H9 (cell line): ENCODE results near the gene SPAG4. TPM values are rescaled to one million over a fixed set of nuclear protein-coding genes. Genes with fewer than 3 reads are reported as not detected.

Source experiments
- DNase-seq: peaks from one replicate; pipeline ENCODE4 v3.0.0-alpha.2; 2017
- H2AFZ ChIP-seq: one replicate; pipeline ENCODE4 v1.6.1; 2013; ENCODE audit warnings: mild to moderate bottlenecking, low read length, control low read depth, moderate library complexity
- H2AK5ac ChIP-seq: 2 replicates; pipeline ENCODE4 v1.6.1; 2013; ENCODE audit warnings: low read length, control low read depth, mixed read lengths; ENCODE audit not compliant: insufficient read length
- H2BK120ac ChIP-seq: one replicate; pipeline ENCODE4 v1.6.1; 2013; ENCODE audit warnings: low read depth, mild to moderate bottlenecking, low read length, control low read depth, inconsistent platforms; ENCODE audit not compliant: poor library complexity, severe bottlenecking
- H2BK12ac ChIP-seq: 2 replicates; pipeline ENCODE4 v1.6.1; 2013; ENCODE audit warnings: low read length, control low read depth, mixed read lengths, low read depth; ENCODE audit not compliant: insufficient read length
- H2BK15ac ChIP-seq: 2 replicates; pipeline ENCODE4 v1.6.1; 2013; ENCODE audit warnings: low read depth, low read length, control low read depth
- H2BK20ac ChIP-seq: one replicate; pipeline ENCODE4 v1.6.1; 2013; ENCODE audit warnings: low read depth, mild to moderate bottlenecking, low read length, control low read depth, inconsistent platforms; ENCODE audit not compliant: poor library complexity, severe bottlenecking
- H2BK5ac ChIP-seq: 2 replicates; pipeline ENCODE4 v1.6.1; 2013; ENCODE audit warnings: low read length, control low read depth, mixed read lengths; ENCODE audit not compliant: insufficient read length
- H3K14ac ChIP-seq: 2 replicates; pipeline ENCODE4 v1.6.1; 2013; ENCODE audit warnings: low read length, control low read depth; ENCODE audit not compliant: insufficient read depth
- H3K18ac ChIP-seq: 2 replicates; pipeline ENCODE4 v1.6.1; 2013; ENCODE audit warnings: low read depth, mild to moderate bottlenecking, mixed read lengths, low read length, control low read depth; ENCODE audit not compliant: insufficient read length
- H3K23ac ChIP-seq: 2 replicates; pipeline ENCODE4 v1.6.1; 2013; ENCODE audit warnings: low read length, control low read depth, mixed read lengths, low read depth; ENCODE audit not compliant: insufficient read length
- H3K23me2 ChIP-seq: 2 replicates; pipeline ENCODE4 v1.6.1; 2013; ENCODE audit warnings: low read depth, mild to moderate bottlenecking, mixed read lengths, low read length, control low read depth; ENCODE audit not compliant: insufficient read length, poor library complexity, severe bottlenecking
- H3K27ac ChIP-seq: 2 replicates; pipeline ENCODE4 v1.5.1; 2013; ENCODE audit warnings: low read length, control low read depth, mixed read lengths, low read depth; ENCODE audit not compliant: insufficient read length
- H3K27me3 ChIP-seq: 2 replicates; pipeline ENCODE4 v1.6.1; 2013; ENCODE audit warnings: low read length, control low read depth, inconsistent platforms; ENCODE audit not compliant: insufficient read depth
- H3K4ac ChIP-seq: 2 replicates; pipeline ENCODE4 v1.6.1; 2013; ENCODE audit warnings: low read depth, mild to moderate bottlenecking, control low read depth, inconsistent platforms, low read length, moderate library complexity
- H3K4me1 ChIP-seq: 2 replicates; pipeline ENCODE4 v1.6.1; 2013; ENCODE audit warnings: low read length, control low read depth, inconsistent platforms; ENCODE audit not compliant: insufficient read depth
- H3K4me2 ChIP-seq: 2 replicates; pipeline ENCODE4 v1.6.1; 2013; ENCODE audit warnings: low read length, control low read depth, mixed read lengths; ENCODE audit not compliant: insufficient read length, insufficient read depth
- H3K56ac ChIP-seq: 2 replicates; pipeline ENCODE4 v1.6.1; 2013; ENCODE audit warnings: low read depth, mild to moderate bottlenecking, mixed read lengths, low read length, control low read depth; ENCODE audit not compliant: insufficient read length
- H3K79me1 ChIP-seq: 2 replicates; pipeline ENCODE4 v1.6.1; 2013; ENCODE audit warnings: low read depth, mild to moderate bottlenecking, moderate library complexity, low read length, control low read depth, inconsistent platforms; ENCODE audit not compliant: insufficient read depth, poor library complexity, severe bottlenecking
- H3K79me2 ChIP-seq: 2 replicates; pipeline ENCODE4 v1.6.1; 2013; ENCODE audit warnings: low read length, control low read depth, inconsistent platforms; ENCODE audit not compliant: insufficient read depth
- H3K9ac ChIP-seq: 2 replicates; pipeline ENCODE4 v1.6.1; 2013; ENCODE audit warnings: low read length, control low read depth, mixed read lengths; ENCODE audit not compliant: insufficient read length; ENCODE audit errors: extremely low read depth
- H3K9me3 ChIP-seq: one replicate; pipeline ENCODE4 v1.6.1; 2013; ENCODE audit warnings: low read depth, low read length, inconsistent platforms; ENCODE audit not compliant: control insufficient read depth
- H3T11ph ChIP-seq: one replicate; pipeline ENCODE4 v1.6.1; 2013; ENCODE audit warnings: mild to moderate bottlenecking, low read length, control low read depth, inconsistent platforms
- H4K20me1 ChIP-seq: one replicate; pipeline ENCODE4 v1.6.1; 2013; ENCODE audit not compliant: control insufficient read depth, insufficient read length, insufficient read depth
- H4K5ac ChIP-seq: 2 replicates; pipeline ENCODE4 v1.6.1; 2013; ENCODE audit warnings: low read depth, mild to moderate bottlenecking, mixed read lengths, low read length, control low read depth; ENCODE audit not compliant: insufficient read length
- H4K8ac ChIP-seq: replicated peaks from 2 replicates; pipeline ENCODE4 v1.6.1; 2013; ENCODE audit warnings: low read length, control low read depth, mixed read lengths, low read depth; ENCODE audit not compliant: insufficient read length
- H4K91ac ChIP-seq: 2 replicates; pipeline ENCODE4 v1.6.1; 2013; ENCODE audit warnings: low read depth, mild to moderate bottlenecking, moderate library complexity, mixed read lengths, low read length, control low read depth; ENCODE audit not compliant: insufficient read length
- H3K27ac Mint-ChIP-seq, 3 experiments: 2 replicates in 2 of 3; 3 replicates in 1 of 3; pipeline ENCODE4 v1.8.0; 2020 to 2021; ENCODE audit warnings: mixed read lengths in 3 of 3, mild to moderate bottlenecking in 1 of 3, moderate library complexity in 1 of 3
- H3K27me3 Mint-ChIP-seq: 2 replicates; pipeline ENCODE4 v1.8.0; 2021; ENCODE audit warnings: low read depth, mild to moderate bottlenecking, moderate library complexity, mixed read lengths
- H3K36me3 Mint-ChIP-seq, 3 experiments: 2 replicates in 2 of 3; 3 replicates in 1 of 3; pipeline ENCODE4 v1.8.0; 2020 to 2021; ENCODE audit warnings: low read depth in 3 of 3, mixed read lengths in 3 of 3; ENCODE audit not compliant: insufficient read depth in 1 of 3
- H3K4me1 Mint-ChIP-seq, 2 experiments: 2 replicates each; pipeline ENCODE4 v1.8.0; 2020; ENCODE audit warnings: mixed read lengths in 2 of 2
- H3K4me3 Mint-ChIP-seq, 2 experiments: 2 replicates in 1 of 2; 3 replicates in 1 of 2; pipeline ENCODE4 v1.8.0; 2020 to 2021; ENCODE audit warnings: mild to moderate bottlenecking in 2 of 2, mixed read lengths in 2 of 2, moderate library complexity in 1 of 2
- H3K9me3 Mint-ChIP-seq, 2 experiments: 2 replicates in 1 of 2; 3 replicates in 1 of 2; pipeline ENCODE4 v1.8.0; 2020; ENCODE audit warnings: mild to moderate bottlenecking in 2 of 2, mixed read lengths in 2 of 2, moderate library complexity in 1 of 2
- CTCF ChIP-seq: fragments of 200-600 bp; sonication (generic); conservative IDR thresholded peaks from 3 replicates; pipeline ENCODE4 v1.8.0; 2021; ENCODE audit warnings: antibody characterized with exemption, mild to moderate bottlenecking
- total RNA-seq: library from RNA; stranded (reverse); gene quantifications from 2 replicates; pipeline ENCODE4 v1.2.1, GENCODE V29; 2021

The SPAG4 gene
- total RNA-seq, 1 experiment from 2014 or later: 4.9 TPM

GRCh38 chr20:35648836-35649235, 33.2 kb downstream of the SPAG4 start:
- no peaks in the 10 kb centered on the region for H3K27me3 Mint-ChIP-seq
- Histone ChIP-seq H3K14ac (no peak overlapping the region), H2AFZ (no peak overlapping the region), H3K79me1 (peaks cover 4% of the 10 kb centered on the region), H3K27me3 (no peaks in the 10 kb centered on the region), H2BK12ac (no peak overlapping the region), H2BK20ac (no peak overlapping the region), H4K5ac (no peak overlapping the region), H3K9me3 (no peaks in the 10 kb centered on the region), H3K23ac (no peak overlapping the region), H3K79me2 (peaks cover 34% of the 10 kb centered on the region), H3T11ph (no peak overlapping the region), H3K4me2 (no peak overlapping the region), H2BK5ac (no peak overlapping the region), H3K4ac (no peak overlapping the region), H3K4me1 (no peaks in the 10 kb centered on the region), H2BK15ac (no peak overlapping the region), H4K91ac (no peak overlapping the region), H3K9ac (no peak overlapping the region), H3K56ac (no peak overlapping the region), H3K23me2 (no peaks in the 10 kb centered on the region), H2AK5ac (no peak overlapping the region), H4K20me1 (peaks cover 2% of the 10 kb centered on the region), H4K8ac (no peak overlapping the region), H2BK120ac (no peak overlapping the region), H3K18ac (no peak overlapping the region), H3K27ac (no peak overlapping the region)
- H3K9me3 Mint-ChIP-seq: no peaks in the 10 kb centered on the region
- H3K4me3 Mint-ChIP-seq: no peak overlapping the region
- H3K4me1 Mint-ChIP-seq: peaks cover 14 to 17% of the 10 kb centered on the region in 2 experiments
- H3K36me3 Mint-ChIP-seq: peaks cover 1 to 28% (median 21%) of the 10 kb centered on the region in 3 experiments; a peak in 6 of 7 replicates
- no peak for TF ChIP-seq CTCF
- DNase-seq: no peak
- H3K27ac Mint-ChIP-seq: peak overlapping the region in 1 of 3 experiments; percentile 55; a peak in 2 of 7 replicates
